HG02588 (cell line): ENCODE measurements around the gene ALS2.
A peak's percentile ranks its signal among the peaks of the same experiment; 100 is the strongest.
"Not testable (repeated sequence)": the region's sequence is repeated elsewhere in the genome, so short reads cannot be mapped to it uniquely, and the experiment has no call there.

Experiments
- ATAC-seq: cut with Tn5 transposase; IDR thresholded peaks from one replicate; pipeline ENCODE4 v1.9.1; 2021; ENCODE audit warnings: mild to moderate bottlenecking, moderate library complexity; ENCODE audit not compliant: unreplicated experiment

Gene ALS2

DNA sequence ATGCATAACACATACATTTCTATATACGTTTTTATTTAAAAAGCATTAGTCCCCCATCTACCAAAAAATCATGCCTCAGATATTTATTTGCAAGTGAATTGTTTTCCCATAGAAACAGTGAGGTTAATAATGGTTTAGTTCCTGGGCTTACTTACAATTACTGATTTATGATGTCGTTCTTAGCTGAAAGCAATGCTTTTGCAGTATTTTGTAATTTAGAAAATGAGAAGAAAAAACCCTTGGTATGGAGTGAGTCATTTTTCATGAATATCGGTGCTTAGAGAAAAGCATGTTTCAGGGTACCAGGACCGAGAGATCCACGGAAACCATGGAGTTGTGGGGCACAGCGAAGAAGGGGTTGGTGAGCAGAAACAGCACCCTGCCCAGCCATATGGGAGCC, 13.6 kb upstream of the ALS2 start:
- no peak for ATAC-seq

DNA sequence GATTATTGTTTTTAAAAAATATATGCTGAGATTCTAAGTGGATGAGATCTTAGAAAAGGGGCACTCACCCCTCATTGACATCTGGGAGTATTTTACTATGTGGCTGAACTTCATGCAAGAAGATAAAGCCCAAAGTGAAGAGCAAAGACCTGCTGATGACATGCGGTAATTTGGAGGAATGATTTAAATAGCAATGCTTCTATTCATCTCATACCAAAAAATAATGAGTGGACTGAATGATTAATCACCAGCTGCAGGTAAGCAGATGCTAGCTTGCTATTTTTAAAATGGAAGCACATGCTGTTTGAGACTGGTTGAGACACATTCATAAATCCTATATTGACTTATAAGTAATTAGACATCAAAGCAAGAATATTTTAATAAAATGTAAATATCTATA, 12.9 kb upstream of the ALS2 start:
- ATAC-seq: no peak

DNA sequence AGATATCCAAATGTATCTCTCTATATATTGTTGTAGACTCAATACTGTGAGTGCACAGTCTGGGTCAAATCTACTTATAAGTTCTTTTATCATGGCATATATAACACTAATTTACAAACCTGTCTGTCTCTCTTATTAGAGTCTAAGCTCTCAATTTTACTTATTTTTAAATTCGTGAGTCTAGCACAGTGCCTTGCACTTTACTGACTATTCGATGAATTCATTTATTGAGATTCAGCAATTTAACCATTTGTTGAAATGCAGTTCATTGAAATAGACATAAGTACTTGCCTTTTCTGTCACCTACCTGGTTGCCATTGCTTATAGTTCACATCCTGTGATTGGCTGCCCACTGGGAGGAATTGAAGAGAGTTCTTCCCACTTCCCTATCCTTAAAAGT, 10.3 kb upstream of the ALS2 start:
- no peak for ATAC-seq

DNA sequence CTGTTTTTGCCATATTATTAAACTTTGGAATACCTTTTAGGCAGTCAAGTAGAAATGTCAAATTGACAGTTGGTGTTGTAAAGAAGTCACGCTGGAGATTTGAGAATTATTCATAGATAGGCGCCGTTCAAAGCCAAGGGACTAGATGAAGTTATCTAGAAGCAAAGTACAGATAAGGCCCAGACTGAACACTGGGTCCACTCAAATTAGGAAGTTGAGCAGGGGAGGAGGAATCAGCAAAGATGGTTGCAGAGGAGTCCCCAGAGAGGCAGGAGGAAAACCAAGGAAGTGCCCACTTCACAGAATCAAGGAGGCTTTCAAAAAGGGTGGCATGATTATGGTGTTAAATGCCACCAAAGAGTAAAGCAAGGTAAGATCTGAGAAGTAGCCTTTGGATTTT, 9.6 kb upstream of the ALS2 start:
- ATAC-seq: no peak

DNA sequence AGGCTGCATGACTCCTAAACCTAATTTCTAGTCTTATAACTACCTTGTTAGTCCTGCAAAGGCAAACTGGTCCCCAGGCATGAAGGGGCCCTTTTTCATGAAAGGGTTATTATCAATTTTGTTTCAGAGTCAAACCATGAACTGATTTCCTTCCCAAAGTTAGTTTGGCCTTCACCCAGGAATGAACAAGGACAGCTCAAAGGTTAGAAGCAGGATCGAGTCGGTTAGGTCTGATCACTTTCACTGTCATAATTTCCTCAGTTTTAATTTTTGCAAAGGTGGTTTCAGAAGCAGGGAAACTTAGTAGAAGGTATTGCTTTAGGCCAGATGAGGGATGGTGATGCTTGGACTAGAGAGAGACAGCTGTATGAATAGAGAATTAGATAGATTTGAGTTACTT, 8.7 kb upstream of the ALS2 start:
- no peak for ATAC-seq

DNA sequence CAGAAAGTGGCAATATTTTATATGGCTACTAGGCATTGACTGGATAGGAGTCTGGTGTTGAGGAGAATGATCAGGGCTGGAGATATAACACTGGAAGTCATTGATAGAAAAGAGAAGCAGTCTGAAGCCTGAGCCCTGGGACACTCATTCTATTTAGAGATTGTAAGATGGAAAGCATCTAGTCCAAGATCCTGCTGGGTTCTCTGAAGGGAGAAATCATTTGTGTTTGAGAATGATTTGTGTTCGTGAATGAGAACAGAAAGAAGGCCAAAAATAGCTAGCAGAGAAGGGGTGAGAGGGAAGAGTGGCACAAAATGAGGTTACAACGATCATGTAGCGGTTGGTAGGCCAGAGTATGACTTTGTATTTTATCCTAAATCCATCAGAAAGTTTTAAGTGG, 7.6 kb upstream of the ALS2 start:
- ATAC-seq: no peak

DNA sequence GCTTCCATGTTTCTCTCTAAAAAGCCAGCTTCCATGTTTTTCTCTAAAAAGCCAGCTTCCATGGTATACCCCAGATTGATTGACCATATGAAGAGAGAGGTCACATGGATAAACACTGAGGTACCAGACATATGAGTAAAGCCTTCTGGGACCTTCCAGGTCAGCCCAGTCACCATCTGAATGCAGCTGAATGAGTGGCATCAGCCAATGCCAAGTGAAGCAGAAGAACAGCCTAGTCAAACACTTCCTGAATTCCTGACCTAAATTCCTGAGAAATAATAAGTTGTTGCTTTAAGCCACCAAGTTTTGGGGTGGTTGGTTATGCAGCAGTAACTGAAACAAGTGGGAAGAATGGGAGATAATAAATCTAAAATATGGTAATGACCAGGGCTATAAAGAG, 5.7 kb upstream of the ALS2 start:
- no peak for ATAC-seq

DNA sequence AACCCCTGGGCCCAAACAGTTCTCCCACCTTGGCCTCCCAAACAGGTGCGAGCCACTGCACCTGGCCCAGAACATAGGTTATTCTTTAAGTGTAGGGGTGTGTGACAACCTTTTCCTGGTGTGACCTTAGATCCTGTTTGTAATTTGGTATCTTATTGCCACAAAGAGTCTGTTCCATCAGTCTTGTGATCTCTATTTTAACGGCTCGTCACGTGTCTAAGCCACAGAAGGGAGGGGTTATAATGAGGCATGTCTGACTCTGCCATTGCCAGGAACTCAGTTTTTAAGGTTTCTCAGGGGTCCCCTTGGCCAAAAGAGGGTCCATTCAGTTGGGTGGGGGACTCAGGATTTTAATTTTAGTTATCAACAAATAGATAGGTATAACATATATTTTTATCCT, 4.4 kb upstream of the ALS2 start:
- ATAC-seq: no peak

DNA sequence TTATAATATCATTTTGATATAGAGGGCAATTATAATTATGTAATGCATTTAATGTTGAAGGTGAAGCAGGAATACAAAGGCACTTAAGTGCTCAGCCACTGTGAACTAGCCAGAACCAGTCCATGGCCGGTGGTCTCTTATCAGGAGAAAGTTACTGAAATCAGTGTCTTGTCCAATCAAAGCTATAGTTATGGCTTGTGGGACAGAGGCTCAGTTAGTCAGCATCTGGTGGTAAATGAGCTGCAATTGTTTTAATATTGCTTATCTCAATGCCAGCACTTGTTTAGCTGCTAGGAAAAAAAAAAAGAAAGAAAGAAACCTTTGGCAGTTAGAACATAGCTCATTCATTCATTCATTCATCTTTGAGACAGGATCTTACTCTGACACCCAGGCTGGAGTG, 3.8 kb upstream of the ALS2 start:
- no peak for ATAC-seq

DNA sequence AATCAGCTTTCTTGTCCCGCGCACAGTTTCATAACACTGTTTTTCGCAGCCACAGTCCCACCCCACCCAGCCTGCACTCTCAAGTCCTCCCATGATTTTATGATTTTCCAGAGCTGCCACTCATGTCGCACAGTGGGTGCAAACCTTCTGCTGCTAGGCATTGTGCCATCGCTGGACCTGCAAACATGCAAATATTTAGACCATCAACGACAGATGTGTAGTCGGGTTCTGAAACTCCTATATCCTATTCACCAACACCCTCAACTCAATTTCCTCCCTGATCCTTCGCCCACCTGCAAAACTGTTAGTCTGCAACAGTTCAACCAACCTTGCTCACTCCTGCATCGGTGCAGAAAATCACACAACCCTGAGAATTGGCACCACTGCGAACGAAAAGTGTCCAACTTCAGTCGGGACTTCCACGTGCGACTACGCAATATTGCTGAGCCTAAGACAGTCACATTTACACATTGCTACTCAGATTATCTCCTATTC, 871 bp upstream of the ALS2 start:
- no peak for ATAC-seq

DNA sequence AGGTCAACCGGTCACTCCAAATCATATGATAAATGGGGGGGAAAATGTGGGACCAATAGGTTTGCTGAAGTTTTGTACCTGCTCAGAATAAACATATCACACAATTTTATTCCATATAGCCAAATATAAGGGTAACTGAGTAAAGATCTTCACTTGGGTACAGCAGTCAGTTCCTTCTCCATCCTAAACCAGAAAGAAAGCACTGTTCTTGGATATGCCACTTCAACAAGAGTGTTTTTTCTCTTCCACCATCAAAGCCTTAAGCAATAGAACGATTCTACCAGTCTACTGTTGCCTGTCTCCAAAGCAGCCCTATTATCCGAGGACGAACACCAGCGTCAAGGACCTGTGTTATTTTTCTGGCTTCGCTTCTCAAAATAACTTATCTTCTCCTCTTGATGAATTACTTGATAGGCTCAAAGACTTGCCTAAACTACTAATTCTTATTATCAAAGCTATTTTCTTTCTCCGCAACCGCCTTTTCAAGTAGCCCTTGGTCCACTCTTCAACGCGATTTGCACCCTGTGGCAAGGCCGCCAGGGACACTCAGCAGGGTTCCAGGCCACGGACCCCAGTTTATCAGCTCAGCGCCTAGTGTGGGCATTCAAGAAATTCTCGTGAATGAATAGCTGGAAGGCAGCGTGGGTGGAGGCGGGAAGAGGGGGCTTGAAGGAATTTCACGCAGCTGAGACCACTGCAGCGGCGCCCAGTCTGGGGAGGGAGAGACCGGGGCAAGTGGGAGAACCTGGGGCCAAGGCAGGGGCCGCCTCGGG, 646 bp downstream of the ALS2 start:
- ATAC-seq: peak; percentile 7

DNA sequence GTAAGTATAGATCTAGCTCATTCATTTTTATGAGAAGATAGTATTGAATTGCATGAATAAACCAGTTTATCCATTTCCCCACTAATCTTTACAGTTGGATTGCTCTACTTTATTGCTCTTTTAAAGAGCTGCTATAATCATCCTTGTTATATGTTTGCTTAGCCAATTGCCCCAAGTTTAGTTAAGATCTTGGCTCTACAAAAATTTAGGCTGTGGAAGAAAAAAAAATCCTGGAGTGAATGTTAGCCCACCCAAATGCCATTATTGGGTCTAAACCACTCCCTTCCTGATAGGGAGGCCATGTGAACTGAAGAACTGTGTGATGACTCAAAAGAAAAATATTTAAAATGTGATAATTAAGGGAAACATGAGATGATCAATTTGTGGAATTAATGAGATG, 2.9 kb downstream of the ALS2 start:
- ATAC-seq: no peak

DNA sequence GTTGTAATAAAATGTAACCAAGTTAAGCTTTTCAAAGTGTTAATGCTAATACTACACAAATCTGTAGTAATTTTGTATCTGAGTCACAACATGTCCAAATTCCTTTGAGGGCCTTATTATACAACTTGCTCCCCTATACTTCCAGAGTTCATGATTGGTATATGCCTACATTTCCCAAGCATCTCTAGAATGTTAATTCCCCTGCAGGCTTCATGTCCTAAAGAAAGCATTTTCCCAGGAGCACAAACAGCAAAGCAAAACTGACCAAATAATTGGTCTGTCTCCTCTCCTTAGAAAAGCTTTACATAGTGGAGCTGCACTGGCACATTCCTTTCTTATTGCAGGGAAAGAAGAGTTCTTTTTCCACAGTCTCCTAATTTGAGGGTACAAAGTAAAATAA, 3.7 kb downstream of the ALS2 start:
- no peak for ATAC-seq

DNA sequence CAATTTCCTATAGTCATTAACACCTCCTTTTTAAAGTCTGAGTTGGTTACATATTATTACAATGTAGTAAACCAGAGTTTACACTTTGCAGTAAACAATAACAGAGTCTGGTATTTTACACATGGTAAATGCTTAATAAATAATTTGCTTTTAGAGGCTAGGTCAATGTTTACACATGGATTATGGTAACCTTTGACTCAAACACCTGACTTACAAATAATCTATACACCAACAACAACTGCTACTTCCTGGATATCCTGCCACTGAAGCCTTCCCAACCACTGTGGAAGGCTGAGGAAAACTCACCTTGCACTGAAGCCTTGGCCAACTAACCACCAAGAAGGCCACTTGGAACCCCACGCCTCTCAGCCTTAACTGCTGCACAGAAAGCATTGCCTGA, 5.4 kb downstream of the ALS2 start:
- ATAC-seq: no peak

DNA sequence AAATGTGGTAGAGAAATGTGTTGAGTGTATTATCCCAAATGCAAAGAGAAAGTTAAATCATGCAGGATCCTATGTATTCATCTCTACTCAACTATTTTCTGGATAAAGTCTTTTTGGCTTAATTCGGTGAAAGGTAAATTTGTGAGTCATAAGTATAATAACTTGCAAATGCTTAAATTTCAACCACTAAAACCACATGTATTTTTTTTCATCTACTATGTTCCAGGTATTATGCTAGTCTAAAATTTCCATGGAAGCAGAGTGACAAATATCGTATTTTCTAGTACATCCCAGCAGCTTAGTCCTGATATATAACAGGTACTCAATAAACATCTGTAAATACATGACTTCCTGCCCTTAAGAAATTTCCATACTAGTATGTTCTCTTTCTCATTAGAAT, 6.2 kb downstream of the ALS2 start:
- ATAC-seq: no peak

DNA sequence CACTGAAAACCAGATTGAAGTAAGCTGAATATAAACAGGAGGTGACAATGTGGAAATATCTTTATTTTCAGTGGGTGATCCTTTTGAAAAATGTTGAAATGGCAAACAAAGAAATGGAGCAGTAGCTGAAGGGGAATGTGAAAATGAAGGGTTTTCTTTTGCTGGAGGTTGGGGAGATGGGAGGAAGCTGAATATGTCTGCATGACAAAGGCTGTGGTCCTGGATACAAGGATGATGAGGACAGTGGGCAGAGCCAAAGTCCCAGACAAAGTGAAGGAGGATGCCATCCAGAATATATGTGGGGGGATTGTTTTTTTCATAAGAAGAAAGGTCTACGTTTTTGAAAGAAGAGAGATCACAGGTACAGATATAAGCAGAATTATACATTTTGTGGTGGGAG, 6.7 kb downstream of the ALS2 start:
- no peak for ATAC-seq

DNA sequence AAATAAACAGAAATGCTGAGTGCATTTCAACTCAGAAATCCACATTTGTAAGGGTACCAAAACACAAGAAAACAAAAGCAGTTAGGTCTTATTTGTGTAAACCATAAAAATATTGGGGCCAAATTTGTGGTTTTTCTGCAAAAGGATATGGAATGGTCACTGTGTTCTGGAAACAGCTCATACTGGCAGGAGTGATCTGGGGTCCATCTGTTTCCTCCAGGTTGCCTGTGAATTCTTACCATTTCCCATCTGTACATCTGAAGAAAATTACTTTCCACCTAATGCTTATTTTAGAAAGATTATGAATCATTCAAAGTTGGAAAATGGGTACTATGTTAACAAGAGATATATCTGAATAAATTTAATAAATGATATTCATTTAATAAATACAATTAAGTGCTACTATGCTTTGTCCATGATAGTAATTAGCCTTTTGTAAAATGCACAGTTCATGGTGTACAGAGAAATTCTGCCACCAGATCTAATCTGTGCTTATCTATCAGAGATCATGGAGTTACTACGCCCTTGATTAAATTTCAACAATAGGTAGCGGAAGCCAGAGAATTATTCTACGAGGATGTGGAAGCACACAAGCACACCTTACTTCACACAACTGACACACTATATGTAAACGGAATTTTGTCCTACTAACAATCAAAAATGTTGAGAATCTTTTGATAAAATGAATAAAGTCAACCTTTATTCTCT, 10.9 kb downstream of the ALS2 start:
- ATAC-seq: no peak

DNA sequence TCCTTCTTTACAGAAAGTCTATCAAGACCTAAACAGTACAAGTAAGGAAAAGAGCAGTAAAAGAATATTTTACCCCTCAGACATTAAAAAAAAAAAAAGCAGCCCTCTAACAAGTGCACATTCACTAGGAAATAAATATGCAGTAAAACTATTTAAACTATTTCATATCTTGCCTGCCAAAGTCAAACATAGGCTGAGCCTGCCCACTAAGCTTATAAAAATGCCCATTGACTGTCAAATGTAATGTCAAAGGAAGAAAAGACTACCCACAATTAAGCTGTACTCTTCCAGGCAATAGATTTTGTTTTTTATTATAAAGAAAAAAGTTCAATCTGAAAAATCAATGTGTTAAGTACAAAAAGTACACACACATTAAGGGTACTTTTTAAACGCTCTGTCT, 11.8 kb downstream of the ALS2 start:
- ATAC-seq: no peak

DNA sequence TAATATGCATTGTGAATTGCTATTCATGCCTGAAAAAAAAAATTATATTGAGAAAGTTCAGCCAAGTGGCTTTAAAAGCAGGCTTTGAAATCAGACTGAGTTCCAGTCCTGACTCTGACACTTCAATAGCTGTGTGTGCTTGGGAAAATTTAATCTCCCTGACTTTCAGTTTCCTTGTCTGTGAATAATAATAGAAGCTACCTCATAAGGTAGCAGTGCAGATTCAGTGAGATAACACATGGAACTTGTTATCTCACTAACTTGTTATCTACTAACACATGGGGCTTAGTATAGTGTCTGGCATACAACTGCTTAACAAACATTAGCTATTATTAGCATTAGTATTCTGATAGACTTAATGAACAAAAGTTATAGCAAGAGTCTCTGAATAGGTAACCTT, 14.9 kb downstream of the ALS2 start:
- ATAC-seq: no peak

DNA sequence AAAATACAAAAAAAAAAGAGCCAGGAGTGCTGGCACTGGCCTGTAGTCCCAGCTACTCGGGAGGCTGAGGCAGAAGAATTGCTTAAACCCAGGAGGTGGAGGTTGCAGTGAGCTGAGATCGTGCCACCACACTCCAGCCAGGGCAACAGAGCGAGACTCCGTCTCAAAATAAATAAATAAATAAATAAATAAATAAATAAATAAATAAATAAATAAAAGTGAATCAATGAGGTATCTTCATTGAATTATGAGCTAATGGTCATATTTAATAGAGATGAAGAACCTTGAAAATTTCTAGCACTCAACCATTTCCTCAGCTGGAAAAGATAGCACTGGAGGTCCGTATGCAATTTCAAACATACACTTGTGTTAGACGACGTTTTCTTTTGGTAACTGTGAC, 16.3 kb downstream of the ALS2 start:
- ATAC-seq: not testable (repeated sequence)

DNA sequence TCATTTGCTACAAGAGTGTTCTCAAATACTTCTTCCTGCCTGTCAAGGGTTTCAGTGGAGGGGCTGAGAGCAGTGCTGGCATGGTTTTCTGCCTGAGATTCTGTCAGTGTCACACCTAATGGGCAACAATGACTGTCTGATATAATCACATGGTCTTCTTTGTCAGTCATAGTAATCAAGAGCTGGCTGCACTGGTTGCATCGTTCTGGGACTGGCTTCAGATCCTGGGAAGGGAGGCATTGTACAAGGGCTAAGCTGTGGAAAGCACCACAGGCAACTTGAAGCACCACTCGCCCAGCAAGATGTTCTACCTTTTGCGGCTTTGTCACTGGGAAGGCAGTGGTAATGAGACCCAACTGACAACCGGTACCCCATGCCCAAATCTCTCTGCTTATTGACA, 19.6 kb downstream of the ALS2 start:
- no peak for ATAC-seq

DNA sequence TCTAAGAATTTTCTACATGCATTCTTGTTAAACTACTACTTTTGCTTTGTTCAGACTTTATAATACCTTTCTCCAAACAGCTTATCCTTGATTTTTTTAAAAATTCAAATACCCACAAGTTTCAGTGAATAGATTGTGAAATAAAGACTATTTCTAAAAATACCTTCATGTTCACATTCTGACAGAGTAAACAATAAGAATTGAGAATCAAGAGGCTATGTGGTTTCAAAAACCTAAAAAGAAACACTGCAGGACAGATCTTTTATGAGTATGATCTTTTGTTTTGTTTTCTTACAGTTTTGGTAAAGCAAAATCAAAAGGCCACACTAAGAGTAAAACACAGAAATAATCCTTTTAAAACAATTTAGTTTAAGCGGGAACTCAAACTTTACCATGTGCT, 21.2 kb downstream of the ALS2 start:
- ATAC-seq: no peak

DNA sequence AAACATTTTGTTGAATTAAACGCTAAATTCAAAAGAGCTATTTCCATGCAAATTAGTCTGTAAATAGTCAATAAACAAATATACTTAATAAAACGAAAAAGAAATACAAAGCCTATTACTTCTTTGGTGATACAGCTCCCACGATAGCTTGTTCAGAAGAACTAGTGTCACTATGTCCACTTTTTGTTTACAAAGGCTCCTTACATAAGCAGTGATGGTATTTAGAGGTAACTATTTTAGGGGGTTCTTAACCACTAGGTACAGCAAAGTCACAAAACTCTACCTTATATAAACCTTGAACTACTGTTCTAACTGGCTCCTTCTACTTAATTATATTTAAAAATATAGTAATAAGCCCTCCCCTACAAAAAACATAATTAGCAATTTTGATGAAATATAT, 21.9 kb downstream of the ALS2 start:
- ATAC-seq: no peak
